HepG2 (cell line): ENCODE data around the gene TFEB. TPM values are rescaled to one million over a fixed set of nuclear protein-coding genes. Genes with fewer than 3 reads are reported as not detected.

Source experiments
- BORCS8-MEF2B ChIP-seq: sonication (generic); formaldehyde crosslinking; IDR thresholded peaks from 2 replicates; pipeline ENCODE4 v1.8.0; 2022; ENCODE audit warnings: mild to moderate bottlenecking, missing genetic modification reagents
- MEF2D ChIP-seq: sonication (generic); formaldehyde crosslinking; IDR thresholded peaks from 2 replicates; pipeline ENCODE4 v1.5.1; 2020; ENCODE audit warnings: mild to moderate bottlenecking, missing genetic modification reagents
- SAP130 ChIP-seq: IDR thresholded peaks from 2 replicates; pipeline ENCODE4 v1.6.1; 2016; ENCODE audit warnings: low read depth
- ZBTB7A ChIP-seq: sonication (generic); formaldehyde crosslinking; IDR thresholded peaks from 2 replicates; pipeline ENCODE4 v1.8.0; 2022; ENCODE audit warnings: mild to moderate bottlenecking, missing genetic modification reagents
- ZNF572 ChIP-seq: sonication (generic); formaldehyde crosslinking; IDR thresholded peaks from 2 replicates; pipeline ENCODE4 v1.5.1; 2020; ENCODE audit warnings: mild to moderate bottlenecking, missing genetic modification reagents
- ZNF709 ChIP-seq: sonication (generic); formaldehyde crosslinking; IDR thresholded peaks from 2 replicates; pipeline ENCODE4 v1.5.0; 2020; ENCODE audit warnings: mild to moderate bottlenecking, missing genetic modification reagents
- ZNF713 ChIP-seq: sonication (generic); formaldehyde crosslinking; IDR thresholded peaks from 2 replicates; pipeline ENCODE4 v1.4.0; 2020; ENCODE audit warnings: mild to moderate bottlenecking, missing genetic modification reagents
- ZNF788 ChIP-seq: sonication (generic); formaldehyde crosslinking; IDR thresholded peaks from 2 replicates; pipeline ENCODE4 v1.5.0; 2020; ENCODE audit warnings: mild to moderate bottlenecking, missing genetic modification reagents, borderline replicate concordance
- polyA plus RNA-seq, 8 experiments: library from polyadenylated mRNA; depleted of rRNA in 3 of 8; stranded (reverse) in 7 of 8; unstranded in 1 of 8; fragments of >200 nt; fragmentation: Illumina TruSeq in 4 of 8; extraction: Trizol in 4 of 8; gene quantifications; 2 replicates each; pipeline versions ENCODE4 v1.2.1 to v1.2.3, GENCODE V29; 2011 to 2016; ENCODE audit warnings: low read depth in 4 of 8, missing spikeins in 1 of 8, mixed read lengths in 1 of 8; ENCODE audit not compliant: insufficient read depth in 1 of 8
- total RNA-seq, 5 experiments: library from RNA; depleted of rRNA; stranded (reverse); fragments of >200 nt; fragmentation: Illumina TruSeq; extraction: Trizol; gene quantifications; 2 replicates each; pipeline ENCODE4 v1.2.3, GENCODE V29; 2016; ENCODE audit warnings: low read depth in 1 of 5
- TF ChIP-seq, protein P1 (sequence below), 2 experiments: sonication (generic) in 1 of 2; formaldehyde crosslinking in 1 of 2; IDR thresholded peaks; 2 replicates each; pipeline versions ENCODE4 v1.6.1 to v1.9.0; 2014 to 2022; ENCODE audit warnings: antibody characterized with exemption in 1 of 2, borderline replicate concordance in 1 of 2, inconsistent platforms in 1 of 2, low read depth in 1 of 2, missing genetic modification reagents in 1 of 2
- TF ChIP-seq, protein P2 (sequence below): sonication (generic); formaldehyde crosslinking; IDR thresholded peaks from 2 replicates; pipeline ENCODE4 v1.4.0; 2020; ENCODE audit warnings: low read depth, missing genetic modification reagents
- TF ChIP-seq, protein P3 (sequence below): sonication (generic); formaldehyde crosslinking; IDR thresholded peaks from 2 replicates; pipeline ENCODE4 v1.4.0; 2020; ENCODE audit warnings: missing genetic modification reagents, borderline replicate concordance
- TF ChIP-seq, protein P4 (sequence below): IDR thresholded peaks from 2 replicates; pipeline ENCODE4 v1.6.1; 2016; ENCODE audit warnings: low read depth, borderline replicate concordance
- TF ChIP-seq, protein P5 (sequence below): IDR thresholded peaks from 2 replicates; pipeline ENCODE4 v1.6.1; 2012; ENCODE audit warnings: low read depth, low read length, improper control_type of control experiment

TFEB gene
- total and polyA plus RNA-seq, 2 of the 13 experiments (the other 11 are each of a cell fraction or from before 2014, with no cell fraction given), result 13.3 to 18.7 TPM

DNA sequence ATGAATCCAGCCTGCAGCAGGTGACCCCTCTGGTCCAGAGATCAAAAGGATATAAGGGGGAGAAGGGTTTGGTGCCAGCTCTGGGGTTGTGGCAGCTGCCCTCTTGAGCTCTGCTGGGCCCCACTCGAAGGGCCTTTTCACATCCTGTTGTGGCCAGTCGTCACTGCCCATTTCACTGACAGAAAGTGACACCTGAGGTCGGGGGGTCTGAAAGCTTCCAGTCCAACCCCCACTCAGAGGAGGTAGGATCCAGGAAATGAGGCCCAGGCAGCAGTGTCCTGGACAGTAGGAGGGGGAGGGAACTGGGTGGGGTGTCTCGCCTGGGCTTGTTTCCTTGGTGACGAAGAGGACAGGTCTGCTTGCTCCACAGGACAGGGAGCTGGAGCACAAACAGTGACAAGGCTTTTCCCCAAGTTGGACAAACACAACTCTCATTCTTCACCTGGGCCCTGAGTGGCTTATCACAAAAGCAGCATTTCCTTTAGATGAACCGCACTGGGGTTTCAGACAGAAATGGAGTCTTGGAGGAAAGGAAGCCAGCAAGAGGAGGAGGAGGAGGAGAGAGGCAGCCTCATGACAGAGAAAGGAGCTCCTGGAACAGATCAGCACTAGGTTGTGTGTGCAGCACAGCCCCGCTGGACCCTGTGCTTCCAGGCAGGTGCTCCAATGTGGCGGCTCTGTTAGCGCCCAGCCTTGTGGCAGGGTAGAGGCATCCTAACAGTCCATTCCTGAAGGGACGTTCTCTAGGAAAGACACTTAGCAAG, 33.3 kb upstream of the TFEB start (continued):
- TF ChIP-seq, protein P1, sequence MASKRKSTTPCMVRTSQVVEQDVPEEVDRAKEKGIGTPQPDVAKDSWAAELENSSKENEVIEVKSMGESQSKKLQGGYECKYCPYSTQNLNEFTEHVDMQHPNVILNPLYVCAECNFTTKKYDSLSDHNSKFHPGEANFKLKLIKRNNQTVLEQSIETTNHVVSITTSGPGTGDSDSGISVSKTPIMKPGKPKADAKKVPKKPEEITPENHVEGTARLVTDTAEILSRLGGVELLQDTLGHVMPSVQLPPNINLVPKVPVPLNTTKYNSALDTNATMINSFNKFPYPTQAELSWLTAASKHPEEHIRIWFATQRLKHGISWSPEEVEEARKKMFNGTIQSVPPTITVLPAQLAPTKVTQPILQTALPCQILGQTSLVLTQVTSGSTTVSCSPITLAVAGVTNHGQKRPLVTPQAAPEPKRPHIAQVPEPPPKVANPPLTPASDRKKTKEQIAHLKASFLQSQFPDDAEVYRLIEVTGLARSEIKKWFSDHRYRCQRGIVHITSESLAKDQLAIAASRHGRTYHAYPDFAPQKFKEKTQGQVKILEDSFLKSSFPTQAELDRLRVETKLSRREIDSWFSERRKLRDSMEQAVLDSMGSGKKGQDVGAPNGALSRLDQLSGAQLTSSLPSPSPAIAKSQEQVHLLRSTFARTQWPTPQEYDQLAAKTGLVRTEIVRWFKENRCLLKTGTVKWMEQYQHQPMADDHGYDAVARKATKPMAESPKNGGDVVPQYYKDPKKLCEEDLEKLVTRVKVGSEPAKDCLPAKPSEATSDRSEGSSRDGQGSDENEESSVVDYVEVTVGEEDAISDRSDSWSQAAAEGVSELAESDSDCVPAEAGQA (IDR thresholded peaks at IDR 0.05; ENCODE audit: low read depth), result no peak
- TF ChIP-seq, protein P1 (CRISPR knock-in tag; IDR thresholded peaks at IDR 0.05; ENCODE audit: borderline replicate concordance), result no peak
- TF ChIP-seq ZNF709 (CRISPR knock-in tag), result no peak
- TF ChIP-seq ZNF713 (CRISPR knock-in tag), result no peak
- TF ChIP-seq, protein P2, sequence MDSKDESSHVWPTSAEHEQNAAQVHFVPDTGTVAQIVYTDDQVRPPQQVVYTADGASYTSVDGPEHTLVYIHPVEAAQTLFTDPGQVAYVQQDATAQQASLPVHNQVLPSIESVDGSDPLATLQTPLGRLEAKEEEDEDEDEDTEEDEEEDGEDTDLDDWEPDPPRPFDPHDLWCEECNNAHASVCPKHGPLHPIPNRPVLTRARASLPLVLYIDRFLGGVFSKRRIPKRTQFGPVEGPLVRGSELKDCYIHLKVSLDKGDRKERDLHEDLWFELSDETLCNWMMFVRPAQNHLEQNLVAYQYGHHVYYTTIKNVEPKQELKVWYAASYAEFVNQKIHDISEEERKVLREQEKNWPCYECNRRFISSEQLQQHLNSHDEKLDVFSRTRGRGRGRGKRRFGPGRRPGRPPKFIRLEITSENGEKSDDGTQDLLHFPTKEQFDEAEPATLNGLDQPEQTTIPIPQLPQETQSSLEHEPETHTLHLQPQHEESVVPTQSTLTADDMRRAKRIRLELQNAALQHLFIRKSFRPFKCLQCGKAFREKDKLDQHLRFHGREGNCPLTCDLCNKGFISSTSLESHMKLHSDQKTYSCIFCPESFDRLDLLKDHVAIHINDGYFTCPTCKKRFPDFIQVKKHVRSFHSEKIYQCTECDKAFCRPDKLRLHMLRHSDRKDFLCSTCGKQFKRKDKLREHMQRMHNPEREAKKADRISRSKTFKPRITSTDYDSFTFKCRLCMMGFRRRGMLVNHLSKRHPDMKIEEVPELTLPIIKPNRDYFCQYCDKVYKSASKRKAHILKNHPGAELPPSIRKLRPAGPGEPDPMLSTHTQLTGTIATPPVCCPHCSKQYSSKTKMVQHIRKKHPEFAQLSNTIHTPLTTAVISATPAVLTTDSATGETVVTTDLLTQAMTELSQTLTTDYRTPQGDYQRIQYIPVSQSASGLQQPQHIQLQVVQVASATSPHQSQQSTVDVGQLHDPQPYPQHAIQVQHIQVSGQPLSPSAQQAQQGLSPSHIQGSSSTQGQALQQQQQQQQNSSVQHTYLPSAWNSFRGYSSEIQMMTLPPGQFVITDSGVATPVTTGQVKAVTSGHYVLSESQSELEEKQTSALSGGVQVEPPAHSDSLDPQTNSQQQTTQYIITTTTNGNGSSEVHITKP (CRISPR knock-in tag), result peak; percentile 72
- TF ChIP-seq MEF2D (CRISPR knock-in tag), result no peak; the same call in 1 of the 2 replicates
- no peak for TF ChIP-seq ZNF572
- TF ChIP-seq ZNF788 (CRISPR knock-in tag), result peak; percentile 60; the same call in 1 of the 2 replicates
- TF ChIP-seq, protein P3, sequence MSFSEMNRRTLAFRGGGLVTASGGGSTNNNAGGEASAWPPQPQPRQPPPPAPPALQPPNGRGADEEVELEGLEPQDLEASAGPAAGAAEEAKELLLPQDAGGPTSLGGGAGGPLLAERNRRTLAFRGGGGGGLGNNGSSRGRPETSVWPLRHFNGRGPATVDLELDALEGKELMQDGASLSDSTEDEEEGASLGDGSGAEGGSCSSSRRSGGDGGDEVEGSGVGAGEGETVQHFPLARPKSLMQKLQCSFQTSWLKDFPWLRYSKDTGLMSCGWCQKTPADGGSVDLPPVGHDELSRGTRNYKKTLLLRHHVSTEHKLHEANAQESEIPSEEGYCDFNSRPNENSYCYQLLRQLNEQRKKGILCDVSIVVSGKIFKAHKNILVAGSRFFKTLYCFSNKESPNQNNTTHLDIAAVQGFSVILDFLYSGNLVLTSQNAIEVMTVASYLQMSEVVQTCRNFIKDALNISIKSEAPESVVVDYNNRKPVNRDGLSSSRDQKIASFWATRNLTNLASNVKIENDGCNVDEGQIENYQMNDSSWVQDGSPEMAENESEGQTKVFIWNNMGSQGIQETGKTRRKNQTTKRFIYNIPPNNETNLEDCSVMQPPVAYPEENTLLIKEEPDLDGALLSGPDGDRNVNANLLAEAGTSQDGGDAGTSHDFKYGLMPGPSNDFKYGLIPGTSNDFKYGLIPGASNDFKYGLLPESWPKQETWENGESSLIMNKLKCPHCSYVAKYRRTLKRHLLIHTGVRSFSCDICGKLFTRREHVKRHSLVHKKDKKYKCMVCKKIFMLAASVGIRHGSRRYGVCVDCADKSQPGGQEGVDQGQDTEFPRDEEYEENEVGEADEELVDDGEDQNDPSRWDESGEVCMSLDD (CRISPR knock-in tag), result peak; percentile 84; the same call in 1 of the 2 replicates
- peak; percentile 76 for TF ChIP-seq SAP130 (CRISPR knock-in tag)
- peak; percentile 35; the same call in 1 of the 2 replicates for TF ChIP-seq BORCS8-MEF2B (CRISPR knock-in tag)
- TF ChIP-seq, protein P4, sequence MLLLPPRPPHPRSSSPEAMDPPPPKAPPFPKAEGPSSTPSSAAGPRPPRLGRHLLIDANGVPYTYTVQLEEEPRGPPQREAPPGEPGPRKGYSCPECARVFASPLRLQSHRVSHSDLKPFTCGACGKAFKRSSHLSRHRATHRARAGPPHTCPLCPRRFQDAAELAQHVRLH (CRISPR knock-in tag), result no peak
- TF ChIP-seq ZBTB7A (CRISPR knock-in tag), result peak; percentile 37; the same call in 1 of the 2 replicates
- TF ChIP-seq, protein P5, sequence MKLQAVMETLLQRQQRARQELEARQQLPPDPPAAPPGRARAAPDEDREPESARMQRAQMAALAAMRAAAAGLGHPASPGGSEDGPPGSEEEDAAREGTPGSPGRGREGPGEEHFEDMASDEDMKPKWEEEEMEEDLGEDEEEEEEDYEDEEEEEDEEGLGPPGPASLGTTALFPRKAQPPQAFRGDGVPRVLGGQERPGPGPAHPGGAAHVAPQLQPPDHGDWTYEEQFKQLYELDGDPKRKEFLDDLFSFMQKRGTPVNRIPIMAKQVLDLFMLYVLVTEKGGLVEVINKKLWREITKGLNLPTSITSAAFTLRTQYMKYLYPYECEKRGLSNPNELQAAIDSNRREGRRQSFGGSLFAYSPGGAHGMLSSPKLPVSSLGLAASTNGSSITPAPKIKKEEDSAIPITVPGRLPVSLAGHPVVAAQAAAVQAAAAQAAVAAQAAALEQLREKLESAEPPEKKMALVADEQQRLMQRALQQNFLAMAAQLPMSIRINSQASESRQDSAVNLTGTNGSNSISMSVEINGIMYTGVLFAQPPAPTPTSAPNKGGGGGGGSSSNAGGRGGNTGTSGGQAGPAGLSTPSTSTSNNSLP, result no peak
